Activated CD4-positive, alpha-beta T cell treated with anti-CD3 and anti-CD28 coated beads, Interleukin-2, amount 10 ng/mL, durations not matched to agents 24 days and 14 days (primary cell): ENCODE data around the gene C19orf81. TPM values are rescaled to one million over a fixed set of nuclear protein-coding genes. Genes with fewer than 3 reads are reported as not detected.
"Not testable (repeated sequence)": the region's sequence is repeated elsewhere in the genome, so short reads cannot be mapped to it uniquely, and the experiment has no call there.

Experiments used
- DNase-seq: peaks from one replicate; pipeline ENCODE4 v3.0.0; 2022
- H3K27ac Mint-ChIP-seq: one replicate; pipeline ENCODE4 v1.8.0; 2022; ENCODE audit warnings: mild to moderate bottlenecking, mixed read lengths
- H3K27me3 Mint-ChIP-seq: one replicate; pipeline ENCODE4 v1.8.0; 2022; ENCODE audit warnings: mixed read lengths
- H3K36me3 Mint-ChIP-seq: one replicate; pipeline ENCODE4 v1.8.0; 2022; ENCODE audit warnings: low read depth, mild to moderate bottlenecking, mixed read lengths
- H3K4me1 Mint-ChIP-seq: one replicate; pipeline ENCODE4 v1.8.0; 2021; ENCODE audit warnings: mixed read lengths
- H3K4me3 Mint-ChIP-seq: one replicate; pipeline ENCODE4 v1.8.0; 2022; ENCODE audit warnings: mild to moderate bottlenecking, moderate library complexity, mixed read lengths
- H3K9me3 Mint-ChIP-seq: one replicate; pipeline ENCODE4 v1.8.0; 2021; ENCODE audit warnings: mixed read lengths
- intact Hi-C: fragments of 100-400 bp; cut with micrococcal nuclease; formaldehyde crosslinking; loops from one replicate; pipeline ENCODE4 v1.15.1; 2023
- total RNA-seq: library from RNA; stranded (reverse); gene quantifications from 2 replicates; pipeline ENCODE4 v1.2.3, GENCODE V29; 2022

The C19orf81 gene
- total RNA-seq, result 0.98 TPM in 1 of 2 replicates, not detected in the other

DNA sequence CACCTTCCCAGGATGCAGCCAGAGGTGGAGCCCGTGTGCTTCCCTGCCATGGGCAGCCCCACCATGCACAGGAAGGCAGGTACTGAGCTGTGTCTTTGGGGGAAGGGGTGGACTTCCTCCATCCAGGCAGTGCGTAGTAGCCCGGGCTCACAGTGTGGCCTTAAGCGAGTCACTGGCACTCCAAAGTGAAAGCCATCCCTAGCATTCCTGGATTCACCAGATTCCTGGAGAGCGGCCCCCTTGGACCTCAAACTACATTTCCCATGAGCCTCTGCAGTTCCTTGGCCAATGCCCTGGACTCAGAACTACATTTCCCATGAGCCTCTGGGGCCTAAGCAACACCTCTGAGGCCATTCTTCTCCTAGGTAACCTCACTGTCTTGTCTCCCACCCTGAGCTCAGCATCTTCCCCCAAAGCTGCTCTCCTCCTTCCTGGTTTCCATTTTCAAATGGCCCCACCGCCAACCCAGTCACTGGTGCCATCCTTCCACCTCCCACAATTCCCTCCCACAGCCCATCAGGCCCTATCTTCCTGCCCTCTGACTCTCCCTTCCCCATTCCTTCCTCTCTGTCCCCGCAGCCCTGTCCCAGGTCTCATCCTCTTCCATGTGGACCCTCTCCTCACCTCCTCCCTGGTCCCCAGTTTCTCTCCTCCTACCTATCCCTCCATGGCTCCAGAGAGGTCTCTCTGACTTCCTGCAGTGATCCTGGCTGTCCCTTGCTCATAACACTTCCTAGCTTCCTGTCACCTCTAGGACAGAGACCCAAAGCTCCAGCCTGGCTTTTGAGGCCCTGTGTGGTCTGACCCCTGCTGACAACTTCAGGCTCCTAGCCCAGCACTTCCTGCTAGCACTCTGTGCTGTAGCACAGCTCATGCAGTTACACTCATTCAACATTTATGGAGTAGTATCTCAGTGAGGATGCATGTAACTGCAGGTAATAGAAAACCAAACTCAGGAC is at the start of gene C19orf81:
TSS of gene C19orf81 (plus strand) at position 13 of the 959 bp plus-strand sequence. CDS start at position 13, 0 bp downstream.
- no peaks in the 10 kb centered on the region for H3K36me3 Mint-ChIP-seq
- H3K4me3 Mint-ChIP-seq, result no peak within 1 kb of the TSS
- peaks cover 2% of the 10 kb centered on the region for H3K4me1 Mint-ChIP-seq
- intact Hi-C loops, result no loop called here
- H3K9me3 Mint-ChIP-seq, result peaks cover 3% of the 10 kb centered on the region
- H3K27me3 Mint-ChIP-seq, result peaks cover 6% of the 10 kb centered on the region
- no peak for DNase-seq
- H3K27ac Mint-ChIP-seq, result no peak within 1 kb of the TSS

- H3K4me1 Mint-ChIP-seq, result no peaks in the 10 kb centered on the region
- intact Hi-C loops, result no loop called here
- DNase-seq, result no peak
- H3K27me3 Mint-ChIP-seq, result peaks cover 19% of the 10 kb centered on the region
- no peak overlapping the region for H3K4me3 Mint-ChIP-seq
- H3K9me3 Mint-ChIP-seq, result no peaks in the 10 kb centered on the region
- H3K36me3 Mint-ChIP-seq, result no peaks in the 10 kb centered on the region
- H3K27ac Mint-ChIP-seq, result no peak overlapping the region
Measured at GRCh38 chr19:50601407-50602088, 47.7 kb upstream of the C19orf81 start.

- no peaks in the 10 kb centered on the region for H3K9me3 Mint-ChIP-seq
Measured at GRCh38 chr19:50602089-50602422, 47.2 kb upstream of the C19orf81 start.

GRCh38 chr19:50602496-50602895 is 46.7 kb upstream of the C19orf81 start:
- intact Hi-C loops, result no loop called here
- no peaks in the 10 kb centered on the region for H3K9me3 Mint-ChIP-seq

More at GRCh38 chr19:50602089-50602422, 47.2 kb upstream of the C19orf81 start:
- no peak overlapping the region for H3K4me3 Mint-ChIP-seq
- DNase-seq, result no peak
- no peaks in the 10 kb centered on the region for H3K4me1 Mint-ChIP-seq
- H3K36me3 Mint-ChIP-seq, result no peaks in the 10 kb centered on the region
- intact Hi-C loops, result no loop called here
- H3K27ac Mint-ChIP-seq, result no peak overlapping the region
- peaks cover 19% of the 10 kb centered on the region for H3K27me3 Mint-ChIP-seq

DNA sequence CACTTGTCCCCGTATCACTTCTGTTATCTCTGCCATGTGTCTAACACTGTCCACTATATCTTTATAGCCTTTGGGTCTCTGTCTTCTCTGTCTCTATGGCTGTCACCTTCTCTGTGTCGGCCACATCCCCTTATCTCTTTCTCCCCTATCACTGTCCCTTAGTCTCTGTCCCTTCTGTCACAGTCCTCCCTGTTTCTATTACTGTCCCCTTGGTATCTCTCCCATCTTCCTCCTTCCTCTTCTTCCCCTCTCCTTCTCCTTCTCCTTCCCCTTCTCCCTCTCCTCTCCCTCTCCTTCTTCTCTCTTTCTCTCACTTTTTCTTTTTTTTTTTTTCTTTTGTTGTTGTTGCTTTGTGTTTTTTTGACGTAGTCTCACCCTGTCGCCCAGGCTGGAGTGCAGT is 46.3 kb upstream of the C19orf81 start:
- H3K9me3 Mint-ChIP-seq, result no peaks in the 10 kb centered on the region
- DNase-seq, result no peak
- H3K4me3 Mint-ChIP-seq, result no peak overlapping the region
- H3K27me3 Mint-ChIP-seq, result peaks cover 19% of the 10 kb centered on the region
- no peak overlapping the region for H3K27ac Mint-ChIP-seq
- H3K36me3 Mint-ChIP-seq, result no peaks in the 10 kb centered on the region
- intact Hi-C loops, result no loop called here
- no peaks in the 10 kb centered on the region for H3K4me1 Mint-ChIP-seq

More at GRCh38 chr19:50602496-50602895, 46.7 kb upstream of the C19orf81 start:
- Mint-ChIP-seq H3K27me3 (peaks cover 19% of the 10 kb centered on the region), H3K36me3 (no peaks in the 10 kb centered on the region), H3K27ac (no peak overlapping the region), H3K4me3 (no peak overlapping the region), H3K4me1 (no peaks in the 10 kb centered on the region)
- no peak for DNase-seq

DNA sequence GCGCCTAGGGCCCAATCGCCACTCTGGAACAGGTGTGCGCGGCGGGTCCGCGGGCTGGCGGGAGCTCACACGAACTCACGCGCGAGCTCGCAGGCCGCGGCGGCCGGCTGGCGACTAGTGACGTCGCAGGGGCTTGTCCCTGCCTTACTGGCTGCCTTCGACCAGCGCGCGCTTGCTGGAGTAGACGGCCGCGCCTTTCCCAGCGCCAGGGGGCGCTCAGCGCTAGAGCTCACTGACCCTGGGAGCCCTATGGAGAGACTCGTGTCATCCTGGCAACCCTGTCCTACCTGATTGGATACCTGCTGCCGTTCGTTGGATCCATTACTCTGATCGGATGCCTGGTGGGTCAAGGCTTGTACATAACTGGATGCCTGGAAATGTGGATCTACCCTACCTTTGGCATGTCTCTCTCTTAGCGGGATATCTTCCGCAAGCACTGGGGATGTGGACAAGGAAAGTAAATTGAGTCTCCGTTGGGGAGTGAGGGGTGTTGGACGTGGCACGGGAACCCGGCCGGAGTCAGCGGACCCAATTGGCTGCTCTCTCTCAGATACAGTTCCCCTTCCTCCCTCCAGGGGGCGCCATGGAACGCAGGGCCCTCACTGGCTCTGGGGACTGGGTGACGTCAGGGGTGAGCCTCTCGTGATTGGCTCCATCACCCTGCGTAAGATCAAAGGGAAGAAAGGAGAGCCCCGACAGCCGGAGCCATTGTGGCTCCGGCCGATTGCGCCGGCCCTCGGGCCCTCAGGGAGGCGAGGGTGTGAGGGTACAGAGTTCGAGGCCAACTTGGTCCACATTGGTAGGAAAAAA is 44.8 kb upstream of the C19orf81 start:
- H3K4me3 Mint-ChIP-seq, H3K9me3 Mint-ChIP-seq, H3K4me1 Mint-ChIP-seq, intact Hi-C loops, H3K27ac Mint-ChIP-seq, DNase-seq, H3K36me3 Mint-ChIP-seq: not testable (repeated sequence)
- H3K27me3 Mint-ChIP-seq, result peaks cover 21% of the 10 kb centered on the region

DNA sequence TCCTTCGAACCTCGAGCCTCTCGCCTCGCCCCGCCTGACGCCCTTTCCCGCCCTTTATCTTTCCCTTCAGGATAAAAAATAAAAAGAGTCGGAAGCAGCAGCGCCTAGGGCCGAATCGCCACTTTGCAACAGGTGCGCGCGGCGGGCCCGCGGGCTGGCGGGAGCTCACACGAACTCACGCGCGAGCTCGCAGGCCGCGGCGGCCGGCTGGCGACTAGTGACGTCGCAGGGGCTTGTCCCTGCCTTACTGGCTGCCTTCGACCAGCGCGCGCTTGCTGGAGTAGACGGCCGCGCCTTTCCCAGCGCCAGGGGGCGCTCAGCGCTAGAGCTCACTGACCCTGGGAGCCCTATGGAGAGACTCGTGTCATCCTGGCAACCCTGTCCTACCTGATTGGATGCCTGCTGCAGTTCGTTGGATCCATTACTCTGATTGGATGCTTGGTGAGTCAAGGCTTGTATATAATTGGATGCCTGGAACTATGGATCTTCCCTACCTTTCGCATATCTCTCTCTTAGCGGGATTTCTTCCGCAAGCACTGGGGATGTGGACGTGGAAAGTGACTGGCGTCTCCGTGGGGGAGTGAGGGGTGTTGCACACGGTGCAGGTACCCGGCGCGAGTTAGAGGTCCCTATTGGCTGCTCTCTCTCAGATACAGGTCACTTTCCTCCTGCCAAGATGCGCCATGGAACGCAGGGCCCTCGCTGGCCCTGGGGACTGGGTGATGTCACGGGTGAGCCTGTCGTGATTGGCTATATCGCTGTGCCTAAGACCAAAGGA is 43.0 kb upstream of the C19orf81 start:
- intact Hi-C loops, H3K4me1 Mint-ChIP-seq, H3K4me3 Mint-ChIP-seq, H3K36me3 Mint-ChIP-seq, DNase-seq, H3K27ac Mint-ChIP-seq, H3K9me3 Mint-ChIP-seq: not testable (repeated sequence)
- H3K27me3 Mint-ChIP-seq, result peaks cover 16% of the 10 kb centered on the region

DNA sequence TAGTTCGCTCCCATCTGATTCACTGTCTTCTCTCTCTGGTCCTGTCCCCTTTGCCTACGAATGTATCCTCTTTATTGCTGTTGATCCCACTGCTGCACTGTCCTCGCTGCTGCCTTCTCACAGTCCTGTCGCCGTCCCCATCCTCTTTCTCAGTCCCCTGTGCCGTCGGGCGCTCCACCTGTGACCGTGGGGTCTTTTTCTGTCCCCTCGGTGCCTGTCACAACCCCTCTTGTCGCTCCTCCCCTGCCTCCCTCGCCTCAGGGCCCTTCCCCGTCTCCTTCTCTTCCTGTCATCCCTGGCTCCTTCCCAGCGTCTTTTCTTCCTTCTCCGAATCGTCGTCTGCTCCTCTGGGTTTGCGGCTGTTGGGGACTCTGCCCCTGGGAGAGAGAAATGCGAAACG is 41.9 kb upstream of the C19orf81 start:
- peaks cover 4% of the 10 kb centered on the region for H3K4me1 Mint-ChIP-seq
- peaks cover 7% of the 10 kb centered on the region for H3K27me3 Mint-ChIP-seq
- no peak for DNase-seq
- H3K27ac Mint-ChIP-seq, result no peak overlapping the region
- H3K9me3 Mint-ChIP-seq, result peaks cover 4% of the 10 kb centered on the region
- H3K36me3 Mint-ChIP-seq, result no peaks in the 10 kb centered on the region
- H3K4me3 Mint-ChIP-seq, result no peak overlapping the region
- intact Hi-C loops, result no loop called here

GRCh38 chr19:50607874-50608785 is 41.1 kb upstream of the C19orf81 start:
- no peaks in the 10 kb centered on the region for H3K36me3 Mint-ChIP-seq
- no peak overlapping the region for H3K27ac Mint-ChIP-seq
- H3K4me3 Mint-ChIP-seq, result peak overlapping the region; percentile 14
- H3K27me3 Mint-ChIP-seq, result peaks cover 3% of the 10 kb centered on the region
- peaks cover 4% of the 10 kb centered on the region for H3K4me1 Mint-ChIP-seq
- peak; percentile 91 for DNase-seq
- peaks cover 4% of the 10 kb centered on the region for H3K9me3 Mint-ChIP-seq
- intact Hi-C loops, result loop anchor here (2.0 kb wide), 1 partner anchor 175 kb away; no protein-coding TSS in a partner anchor

- intact Hi-C loops, H3K27ac Mint-ChIP-seq, H3K4me1 Mint-ChIP-seq, H3K36me3 Mint-ChIP-seq, DNase-seq, H3K4me3 Mint-ChIP-seq, H3K27me3 Mint-ChIP-seq, H3K9me3 Mint-ChIP-seq: not testable (repeated sequence)
Measured at GRCh38 chr19:50612504-50613404, 36.5 kb upstream of the C19orf81 start.

DNA sequence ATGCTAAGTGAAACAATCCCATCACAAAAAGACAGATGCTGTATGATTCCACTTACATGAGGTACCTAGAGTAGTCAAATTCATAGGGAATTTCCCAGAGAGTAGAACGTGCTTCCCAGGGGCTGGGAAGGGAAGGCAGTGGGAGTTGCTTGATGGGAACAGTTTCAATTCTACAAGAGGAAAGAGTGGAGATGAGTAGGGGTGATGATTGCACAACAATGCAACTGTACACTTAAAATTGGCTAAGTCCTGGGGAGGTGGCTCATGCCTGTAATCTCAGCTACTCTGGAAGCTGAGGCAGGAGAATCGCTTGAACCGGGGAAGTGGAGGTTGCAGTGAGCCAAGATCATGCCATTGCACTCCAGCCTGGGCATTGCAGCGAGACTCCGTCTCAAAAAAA is 30.9 kb upstream of the C19orf81 start:
- H3K27me3 Mint-ChIP-seq, H3K4me3 Mint-ChIP-seq, intact Hi-C loops, H3K4me1 Mint-ChIP-seq, H3K27ac Mint-ChIP-seq, H3K9me3 Mint-ChIP-seq, DNase-seq, H3K36me3 Mint-ChIP-seq: not testable (repeated sequence)

DNA sequence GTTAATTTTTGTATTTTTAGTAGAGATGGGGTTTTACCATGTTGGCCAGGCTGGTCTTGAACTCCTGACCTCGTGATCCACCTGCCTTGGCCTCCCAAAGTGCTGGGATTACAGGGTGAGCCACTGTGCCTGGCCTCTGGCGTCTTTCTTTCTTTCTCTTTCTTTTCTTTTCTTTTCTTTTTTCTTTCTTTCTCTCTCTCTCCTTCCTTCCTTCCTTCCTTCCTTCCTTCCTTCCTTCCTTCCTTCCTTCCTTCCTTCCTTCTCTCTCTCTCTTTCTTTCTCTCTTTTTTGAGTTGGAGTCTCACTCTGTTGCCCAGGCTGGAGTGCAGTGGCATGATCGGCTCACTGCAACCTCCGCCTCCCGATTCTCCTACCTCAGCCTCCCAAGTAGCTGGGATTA is 30.1 kb upstream of the C19orf81 start:
- H3K9me3 Mint-ChIP-seq, DNase-seq, H3K4me1 Mint-ChIP-seq, intact Hi-C loops, H3K4me3 Mint-ChIP-seq, H3K36me3 Mint-ChIP-seq, H3K27me3 Mint-ChIP-seq, H3K27ac Mint-ChIP-seq: not testable (repeated sequence)
